ENCODE data around the gene OLFM1.
A peak's percentile ranks its signal among the peaks of the same experiment; 100 is the strongest.

The OLFM1 gene

GRCh38 chr9:135122316-135122715, 34.8 kb downstream of the OLFM1 start:
- H3K4me3 ChIP-seq (ENCODE audit: low read length) = no peak overlapping the region
- DNase-seq (ENCODE audit: low read depth) = no peak
- TF ChIP-seq CTCF (conservative IDR thresholded peaks at IDR 0.05; ENCODE audit: low read length) = no peak

- no peak for DNase-seq (ENCODE audit: low read depth)
- no peak for TF ChIP-seq CTCF (conservative IDR thresholded peaks at IDR 0.05; ENCODE audit: low read length)
- H3K4me3 ChIP-seq (ENCODE audit: low read length) = no peak overlapping the region
Observed at GRCh38 chr9:135123126-135123772, 35.8 kb downstream of the OLFM1 start.

GRCh38 chr9:135123773-135124134, 36.3 kb downstream of the OLFM1 start:
- DNase-seq (ENCODE audit: low read depth) = no peak
- no peak for TF ChIP-seq CTCF (conservative IDR thresholded peaks at IDR 0.05; ENCODE audit: low read length)
- no peak overlapping the region for H3K4me3 ChIP-seq (ENCODE audit: low read length)

GRCh38 chr9:135126451-135127187, 39.2 kb downstream of the OLFM1 start:
- no peak overlapping the region for H3K4me3 ChIP-seq (ENCODE audit: low read length)
- no peak for TF ChIP-seq CTCF (conservative IDR thresholded peaks at IDR 0.05; ENCODE audit: low read length)
- peak; percentile 47 for DNase-seq (ENCODE audit: low read depth)

DNA sequence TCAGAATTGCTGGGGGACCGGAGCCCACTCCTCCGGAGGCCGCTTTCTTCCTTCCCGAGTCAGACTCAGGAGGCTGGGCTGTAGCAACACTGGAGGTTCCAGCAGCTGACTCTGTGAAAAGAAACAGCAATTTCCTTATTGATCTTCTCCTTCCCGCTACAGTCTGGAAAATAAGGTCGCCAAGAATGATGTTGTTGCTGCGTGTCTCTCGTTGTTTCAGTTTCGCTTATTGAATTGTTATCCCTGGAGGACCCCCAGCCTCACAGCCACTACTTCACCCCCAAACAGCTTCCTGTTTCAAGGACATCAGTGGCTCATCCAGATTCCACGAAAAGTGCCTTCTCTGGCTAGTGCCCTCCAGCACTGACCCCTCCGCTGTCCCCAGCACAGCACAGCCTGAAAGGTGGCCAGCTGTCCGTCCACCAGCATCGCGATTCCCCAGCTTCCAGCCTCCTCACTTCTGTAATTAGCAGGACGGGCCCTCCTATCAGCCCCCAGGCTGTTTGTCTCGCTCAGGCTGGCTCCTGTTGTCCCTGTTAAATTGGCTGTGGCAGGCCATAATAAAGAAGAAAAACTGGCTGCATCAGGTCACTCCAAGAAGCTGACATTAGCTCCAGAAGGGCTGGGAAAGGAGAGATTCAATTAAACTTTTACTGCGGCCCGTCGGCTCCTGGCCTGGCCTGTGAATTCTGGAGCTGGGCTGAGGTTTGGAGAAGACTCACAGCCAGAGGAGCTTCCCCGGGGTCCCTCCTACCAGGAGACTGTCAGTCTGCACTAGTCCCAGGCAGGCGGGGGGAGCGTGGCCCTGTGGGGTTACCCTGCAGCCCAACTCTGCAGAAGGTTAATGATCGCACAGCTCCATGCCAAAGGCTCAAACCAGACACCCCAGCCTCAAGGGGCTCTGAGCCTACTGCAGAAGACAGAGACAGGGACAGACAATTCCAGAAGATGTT, 40.5 kb downstream of the OLFM1 start:
- TF ChIP-seq CTCF (conservative IDR thresholded peaks at IDR 0.05; ENCODE audit: low read length) = no peak
- no peak overlapping the region for H3K4me3 ChIP-seq (ENCODE audit: low read length)
- no peak for DNase-seq (ENCODE audit: low read depth)

- DNase-seq (ENCODE audit: low read depth) = no peak
- TF ChIP-seq CTCF (conservative IDR thresholded peaks at IDR 0.05; ENCODE audit: low read length) = no peak
- no peak overlapping the region for H3K4me3 ChIP-seq (ENCODE audit: low read length)
Observed at GRCh38 chr9:135129137-135129695, 41.7 kb downstream of the OLFM1 start.

All from AG10803 (cell line).